NB4 (cell line): ENCODE measurements around the gene VAC14.

ENCODE experiments used
- DNase-seq: peaks from one replicate; pipeline ENCODE4 v3.0.0; 2010; ENCODE audit warnings: low read depth
- H3K4me3 ChIP-seq: one replicate; pipeline ENCODE4 v1.5.1; 2011; ENCODE audit warnings: mild to moderate bottlenecking, low read depth, low read length, moderate library complexity
- MAX ChIP-seq: IDR thresholded peaks from 2 replicates; pipeline ENCODE4 v1.6.1; 2011; ENCODE audit warnings: low read depth, low read length
- MYC ChIP-seq: IDR thresholded peaks from 2 replicates; pipeline ENCODE4 v1.6.1; 2011; ENCODE audit warnings: low read depth, low read length
- POLR2A ChIP-seq: IDR thresholded peaks from 2 replicates; pipeline ENCODE4 v1.6.1; 2011; ENCODE audit warnings: mild to moderate bottlenecking; ENCODE audit not compliant: insufficient read length; ENCODE audit errors: extremely low read depth
- TF ChIP-seq, protein P1 (sequence below): IDR thresholded peaks from one replicate; pipeline ENCODE4 v1.5.1; 2012; ENCODE audit warnings: low read depth, low read length

The VAC14 gene

DNA sequence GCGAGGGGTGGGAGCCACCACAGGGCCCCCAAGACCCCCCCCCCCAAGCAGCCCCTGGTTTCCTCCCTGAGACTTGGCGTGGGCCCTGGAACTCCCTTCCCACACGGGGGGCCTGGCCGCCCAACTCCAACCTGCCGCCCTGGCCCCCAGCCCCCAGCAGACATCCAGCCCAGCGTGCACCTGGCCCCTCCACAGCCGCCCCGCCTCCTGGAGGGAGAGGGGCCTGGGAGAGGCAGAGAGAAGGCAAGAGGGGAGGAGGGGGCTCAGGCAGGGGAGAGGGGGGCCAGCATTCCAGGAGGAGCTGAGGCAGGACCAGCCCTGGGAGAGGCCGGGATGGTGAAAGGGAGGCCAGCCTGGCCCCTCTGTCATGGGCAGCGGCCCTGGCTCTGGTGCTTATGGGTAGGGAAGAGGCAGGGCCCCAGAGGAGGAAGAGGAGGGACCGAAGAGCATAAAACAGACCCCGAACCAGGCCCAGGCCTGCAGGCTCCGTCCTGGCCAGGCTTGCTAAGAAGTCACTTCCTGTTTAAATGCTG lies 137.9 kb downstream of the VAC14 start:
- TF ChIP-seq MYC (no peak), MAX (no peak), POLR2A (no peak)
- TF ChIP-seq, protein P1, sequence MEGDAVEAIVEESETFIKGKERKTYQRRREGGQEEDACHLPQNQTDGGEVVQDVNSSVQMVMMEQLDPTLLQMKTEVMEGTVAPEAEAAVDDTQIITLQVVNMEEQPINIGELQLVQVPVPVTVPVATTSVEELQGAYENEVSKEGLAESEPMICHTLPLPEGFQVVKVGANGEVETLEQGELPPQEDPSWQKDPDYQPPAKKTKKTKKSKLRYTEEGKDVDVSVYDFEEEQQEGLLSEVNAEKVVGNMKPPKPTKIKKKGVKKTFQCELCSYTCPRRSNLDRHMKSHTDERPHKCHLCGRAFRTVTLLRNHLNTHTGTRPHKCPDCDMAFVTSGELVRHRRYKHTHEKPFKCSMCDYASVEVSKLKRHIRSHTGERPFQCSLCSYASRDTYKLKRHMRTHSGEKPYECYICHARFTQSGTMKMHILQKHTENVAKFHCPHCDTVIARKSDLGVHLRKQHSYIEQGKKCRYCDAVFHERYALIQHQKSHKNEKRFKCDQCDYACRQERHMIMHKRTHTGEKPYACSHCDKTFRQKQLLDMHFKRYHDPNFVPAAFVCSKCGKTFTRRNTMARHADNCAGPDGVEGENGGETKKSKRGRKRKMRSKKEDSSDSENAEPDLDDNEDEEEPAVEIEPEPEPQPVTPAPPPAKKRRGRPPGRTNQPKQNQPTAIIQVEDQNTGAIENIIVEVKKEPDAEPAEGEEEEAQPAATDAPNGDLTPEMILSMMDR = no peak
- no peak overlapping the region for H3K4me3 ChIP-seq

GRCh38 chr16:70661918-70662641 lies 138.9 kb downstream of the VAC14 start:
- no peak overlapping the region for H3K4me3 ChIP-seq
- DNase-seq = no peak
- TF ChIP-seq, protein P1 = no peak
- TF ChIP-seq POLR2A = no peak
- no peak for TF ChIP-seq MYC
- no peak for TF ChIP-seq MAX

More for the DNA sequence above, 137.9 kb downstream of the VAC14 start:
- DNase-seq = peak; percentile 44

- TF ChIP-seq MYC (no peak), POLR2A (no peak), MAX (no peak)
- TF ChIP-seq, protein P1 = no peak
- no peak for DNase-seq
- no peak overlapping the region for H3K4me3 ChIP-seq
These were observed 139.4 kb downstream of the VAC14 start for GRCh38 chr16:70661534-70661917.

- TF ChIP-seq MAX (no peak), POLR2A (no peak), MYC (no peak)
- TF ChIP-seq, protein P1 = no peak
- no peak overlapping the region for H3K4me3 ChIP-seq
- no peak for DNase-seq
These were observed 140.1 kb downstream of the VAC14 start for GRCh38 chr16:70660672-70661350.

- DNase-seq = peak; percentile 9
- TF ChIP-seq MAX (no peak), POLR2A (no peak), MYC (no peak)
- TF ChIP-seq, protein P1 = no peak
- no peak overlapping the region for H3K4me3 ChIP-seq
These were observed 140.8 kb downstream of the VAC14 start for GRCh38 chr16:70659953-70660671.
